Fibroblast of peridontal ligament (primary cell): Measurements from ENCODE around the gene SMIM33.
"Not testable (repeated sequence)": the region's sequence is repeated elsewhere in the genome, so short reads cannot be mapped to it uniquely, and the experiment has no call there.

Experiments used
- DNase-seq: peaks from one replicate; pipeline ENCODE4 v3.0.0-alpha.2; 2010; ENCODE audit errors: extremely low read depth

The SMIM33 gene

DNA sequence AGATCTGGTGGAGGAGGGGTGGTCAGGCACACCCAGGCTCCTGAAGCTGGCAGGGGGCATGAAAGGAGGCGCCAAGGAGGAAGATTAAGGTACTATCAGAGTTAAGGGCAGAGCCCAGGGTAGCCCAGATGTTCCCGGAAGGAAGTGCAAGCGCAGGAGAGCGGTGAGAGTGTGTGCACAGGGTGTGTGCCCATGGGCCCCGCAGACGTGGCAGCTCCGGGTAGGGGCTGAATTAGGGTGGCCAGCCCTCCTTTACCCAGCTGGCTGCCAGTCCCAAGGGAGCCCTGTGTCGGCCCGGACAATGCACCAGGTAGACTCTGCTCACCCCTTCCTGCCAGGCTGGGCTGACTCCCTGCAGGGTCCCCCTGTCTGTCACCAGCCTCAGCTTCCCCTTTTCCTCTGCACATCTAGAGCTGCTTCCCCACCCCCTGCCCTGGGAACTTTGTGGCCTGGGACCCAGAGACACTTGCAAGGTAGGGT is at the start of gene SMIM33:
TSS of gene SMIM33 (plus strand) at position 184 of the 480 bp plus-strand sequence. CDS start at position 302, 118 bp downstream.
- DNase-seq, result no peak

DNA sequence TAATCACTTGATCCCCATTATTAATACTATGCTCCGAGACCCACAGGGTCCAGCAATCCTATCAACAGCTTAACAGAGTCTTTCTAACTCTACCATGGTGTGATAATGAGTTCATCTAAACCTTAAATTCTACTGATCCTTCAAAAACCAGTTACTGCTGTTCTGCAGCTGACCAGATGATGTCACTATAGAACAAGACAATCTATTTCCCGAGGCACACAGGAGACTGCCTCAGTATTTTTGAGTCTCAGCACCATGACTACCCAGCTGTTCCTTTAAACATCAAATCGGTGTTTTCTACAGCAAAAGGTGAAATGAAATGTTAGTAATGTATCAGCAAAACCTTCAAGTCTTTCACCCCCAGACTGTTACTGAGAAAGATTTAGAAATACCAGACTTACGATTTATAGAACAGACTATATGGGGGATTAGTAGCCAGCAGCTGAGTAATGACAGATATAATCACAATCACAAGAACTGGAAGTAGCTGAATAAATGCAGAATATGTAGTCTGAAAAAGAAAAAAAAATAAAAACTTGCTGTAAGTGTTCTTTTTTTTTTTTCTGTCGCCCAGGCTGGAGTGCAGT is 48.4 kb upstream of the SMIM33 start:
- DNase-seq, result peak; percentile 84

- DNase-seq, result no peak
These were observed 45.3 kb upstream of the SMIM33 start for GRCh38 chr5:139425497-139425896.

DNA sequence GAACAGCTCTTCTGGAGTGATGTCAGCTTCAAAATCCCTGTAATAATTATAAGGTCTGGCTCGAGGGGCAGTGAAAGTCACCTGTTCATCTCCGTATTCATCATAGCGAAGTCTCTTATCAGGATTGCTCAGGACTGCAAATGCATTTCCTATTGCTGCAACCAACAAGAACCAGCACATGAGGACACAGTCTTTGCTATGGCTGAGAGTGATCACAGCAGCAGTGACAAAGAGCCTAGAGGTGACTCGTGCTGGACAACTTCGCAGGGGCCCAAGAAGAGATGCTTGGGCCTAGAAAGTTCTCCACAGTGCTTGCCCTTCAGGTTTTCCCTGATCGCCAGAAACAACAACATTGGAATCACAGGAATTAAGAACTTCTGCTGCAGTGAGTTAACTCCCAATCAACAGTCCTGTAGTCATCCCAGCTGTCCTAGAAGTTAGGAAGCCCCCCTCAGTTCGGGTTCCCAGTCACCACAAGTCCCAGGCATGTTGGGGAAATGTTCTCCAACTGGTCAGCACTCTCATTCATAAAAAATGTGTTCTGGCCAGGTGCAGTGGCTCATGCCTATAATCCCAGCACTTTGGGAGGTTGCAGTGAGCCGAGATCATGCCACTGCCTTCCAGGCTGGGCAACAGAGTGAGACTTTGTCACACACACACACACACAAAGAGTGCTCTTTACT is 44.5 kb upstream of the SMIM33 start:
- DNase-seq, result peak; percentile 83

- DNase-seq, result no peak
These were observed 40.8 kb upstream of the SMIM33 start for GRCh38 chr5:139430015-139430414.

DNA sequence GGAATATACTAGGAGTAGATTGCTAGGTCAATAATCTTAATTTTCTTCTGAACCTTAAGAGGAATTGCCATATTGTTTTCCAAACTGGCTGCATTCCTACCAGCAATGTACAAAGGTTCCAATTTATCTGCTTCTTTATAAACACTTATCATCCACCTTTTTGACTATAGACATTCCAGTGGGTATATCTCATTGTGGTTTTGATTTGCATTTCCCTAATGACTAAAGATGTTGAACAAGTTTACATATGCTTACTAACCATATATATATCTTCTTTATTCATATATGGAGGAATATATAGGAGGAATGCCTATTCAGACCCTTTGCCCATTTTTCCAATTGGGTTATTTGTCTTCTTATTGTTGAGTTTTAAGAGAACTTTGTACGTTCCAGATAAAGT is 39.1 kb upstream of the SMIM33 start:
- DNase-seq, result no peak

GRCh38 chr5:139435676-139436075 is 35.1 kb upstream of the SMIM33 start:
- no peak for DNase-seq

- DNase-seq, result no peak
These were observed 32.1 kb upstream of the SMIM33 start for GRCh38 chr5:139438707-139439012.

DNA sequence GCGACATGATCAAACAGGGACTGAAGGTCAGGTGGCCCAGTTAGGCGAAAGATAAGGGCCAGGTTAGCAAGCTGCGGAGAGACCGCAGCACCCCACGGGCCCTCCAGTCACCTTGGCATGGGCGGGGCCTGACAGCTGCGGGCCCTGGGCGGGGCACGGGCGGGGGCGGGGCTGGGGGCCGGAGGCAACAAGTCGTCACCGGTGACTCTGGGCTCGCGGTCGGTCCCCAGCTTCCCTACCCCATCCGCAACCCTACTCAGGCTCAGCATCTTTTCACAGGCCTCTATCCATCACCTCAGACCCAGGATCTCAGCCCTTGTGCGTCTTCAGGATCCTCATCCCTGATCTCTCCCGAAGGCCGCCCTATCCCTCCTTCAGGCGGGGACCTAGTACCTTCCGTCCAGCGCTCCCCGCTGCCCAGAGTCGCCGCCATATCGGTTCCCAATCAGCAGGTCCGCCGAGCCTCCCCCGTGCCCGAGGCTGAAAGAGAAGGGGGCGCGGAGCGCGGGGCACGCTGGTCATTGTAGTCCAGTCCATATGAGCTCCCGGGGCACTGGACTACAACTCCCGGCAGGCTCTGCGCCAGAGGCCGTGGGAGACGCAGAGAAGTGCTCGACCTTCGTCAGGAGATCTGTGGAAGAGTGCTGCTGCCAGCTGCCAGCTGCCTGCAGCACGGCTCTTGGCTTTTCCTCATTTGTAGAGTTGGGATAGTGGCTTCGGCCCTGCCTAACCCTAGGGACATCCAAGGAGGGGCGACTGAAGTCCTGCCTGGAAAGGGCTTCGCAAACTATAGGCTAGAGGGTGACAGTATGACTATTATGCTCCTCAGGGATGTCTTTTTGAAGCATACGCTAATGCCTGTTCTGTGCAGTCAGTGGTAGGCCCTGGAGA is 31.5 kb upstream of the SMIM33 start, which contains the start of gene DNAJC18:
TSS of gene DNAJC18 (minus strand) at position 513 of the 891 bp plus-strand sequence. CDS start at position 433, 80 bp downstream.
- peak; percentile 88 for DNase-seq

DNA sequence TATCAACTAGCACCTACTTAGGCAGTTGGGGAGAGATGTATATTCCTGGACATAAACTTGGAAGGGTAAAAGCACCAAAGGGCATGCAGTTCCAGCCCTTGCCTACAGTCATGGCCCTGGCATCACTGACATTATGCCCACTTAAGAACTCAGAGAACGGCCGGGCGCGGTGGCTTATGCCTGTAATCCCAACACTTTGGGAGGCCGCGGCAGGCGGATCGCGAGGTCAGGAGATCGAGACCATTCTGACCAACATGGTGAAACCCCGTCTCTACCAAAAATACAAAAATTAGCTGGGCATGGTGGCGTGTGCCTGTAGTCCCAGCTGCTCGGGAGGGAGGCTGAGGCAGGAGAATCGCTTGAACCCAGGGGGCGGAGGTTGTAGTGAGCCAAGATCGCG is 30.4 kb upstream of the SMIM33 start:
- DNase-seq, result not testable (repeated sequence)

DNA sequence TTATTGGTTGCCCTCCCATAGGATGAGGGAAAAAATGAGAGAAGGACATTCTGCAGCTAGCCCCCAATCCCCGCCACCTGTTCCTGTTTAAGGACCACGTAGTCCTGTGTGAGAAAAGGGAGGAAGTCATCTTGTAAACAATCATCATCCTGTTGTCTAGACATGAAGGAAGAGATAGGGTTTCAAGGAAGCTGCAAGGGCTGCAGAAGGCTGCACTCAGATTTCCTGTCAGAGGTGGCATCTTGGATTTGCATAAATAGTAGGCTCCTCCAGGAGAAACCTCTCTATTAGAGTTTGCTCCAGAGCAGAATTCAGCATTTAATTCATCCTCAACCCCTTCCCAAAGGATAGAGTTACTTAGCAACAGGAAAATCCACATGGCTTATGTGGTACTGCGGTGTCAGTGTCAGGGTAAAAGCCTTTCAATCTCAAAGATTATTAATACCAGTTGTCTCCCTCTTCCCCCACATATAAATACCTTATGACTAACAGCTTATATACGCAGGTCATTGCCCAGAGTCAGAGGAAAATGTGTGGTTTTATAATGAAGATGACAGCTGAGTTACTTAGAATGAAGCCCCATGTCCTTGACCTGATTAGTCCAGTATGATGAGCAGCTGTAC is 26.9 kb upstream of the SMIM33 start:
- DNase-seq, result peak; percentile 75

- DNase-seq, result peak; percentile 40
These were observed 25.3 kb upstream of the SMIM33 start for GRCh38 chr5:139445325-139446170.

DNA sequence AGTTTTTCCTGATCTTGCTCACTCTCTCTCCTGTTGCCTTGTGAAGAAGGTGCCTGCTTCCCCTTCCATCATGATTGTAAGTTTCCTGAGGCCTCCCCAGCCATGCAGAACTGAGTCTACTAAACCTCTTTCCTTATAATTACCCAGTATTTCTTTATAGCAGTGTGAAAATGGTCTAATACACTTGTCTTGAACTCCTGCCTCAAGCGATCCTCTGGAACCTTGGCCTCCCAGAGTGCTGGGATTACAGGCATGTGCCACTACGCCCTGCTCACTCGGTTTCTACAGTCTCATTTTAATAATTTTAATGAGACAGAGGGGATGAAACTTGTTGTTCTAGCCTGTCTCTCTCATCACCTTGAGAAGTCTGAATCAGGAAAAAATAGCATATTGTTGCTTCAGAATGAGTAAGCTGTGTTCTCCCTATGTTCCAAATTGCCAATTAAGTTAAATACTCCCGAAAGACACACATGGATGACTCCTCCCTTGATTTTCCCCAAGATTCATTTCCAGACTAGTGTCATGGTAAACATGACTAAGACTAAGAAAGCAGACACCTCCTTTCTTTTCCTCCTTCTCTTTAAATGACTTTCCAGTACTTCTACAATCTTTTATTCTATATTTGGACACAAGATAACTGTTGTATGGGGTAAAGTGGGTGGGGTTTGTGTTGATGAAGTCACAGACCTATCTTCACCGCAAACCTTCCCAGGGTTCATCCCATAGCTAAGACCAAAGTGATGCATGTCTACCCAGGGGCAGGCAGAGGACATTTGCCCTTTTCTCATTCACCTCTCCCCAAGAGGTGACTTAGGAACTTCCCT is 23.6 kb upstream of the SMIM33 start:
- peak; percentile 44 for DNase-seq

- no peak for DNase-seq
These were observed 19.6 kb upstream of the SMIM33 start for GRCh38 chr5:139451176-139451575.

DNA sequence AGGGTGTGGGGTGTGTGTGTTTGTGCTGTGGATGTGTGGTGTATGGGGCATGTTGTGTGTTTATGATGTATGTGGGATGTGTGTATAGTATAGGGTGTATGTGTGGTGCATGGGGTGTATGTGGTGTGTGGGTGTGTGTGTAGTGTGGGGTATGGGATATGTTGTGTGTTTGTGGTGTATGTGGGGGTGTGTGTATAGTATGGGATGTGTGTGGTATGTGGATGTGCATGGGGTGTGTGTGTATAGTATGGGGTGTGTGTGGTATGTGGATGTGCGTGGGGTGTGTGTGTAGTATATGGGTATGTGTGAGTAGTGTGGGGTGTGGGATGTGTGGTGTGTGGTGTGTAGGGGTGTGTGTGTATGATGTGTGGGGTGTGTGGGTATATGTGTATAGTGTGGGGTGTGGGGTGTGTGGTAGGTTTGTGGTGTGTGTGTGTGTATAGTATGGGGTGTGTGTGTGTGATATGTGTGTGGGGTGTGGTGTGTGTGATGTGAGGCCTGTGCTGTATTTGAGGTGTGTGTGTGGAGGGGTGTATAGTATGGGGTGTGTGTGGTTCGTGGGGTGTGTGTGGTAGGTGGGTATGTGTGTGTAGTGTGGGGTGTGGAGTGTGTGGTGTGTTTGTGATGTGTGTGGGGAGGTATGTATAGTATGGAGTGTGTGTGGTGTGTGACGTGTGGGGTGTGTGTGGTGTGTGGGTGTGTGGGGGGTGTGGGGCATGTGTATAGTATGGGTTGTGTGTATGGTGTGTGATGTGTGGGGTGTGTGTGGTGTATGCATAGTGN is 18.7 kb upstream of the SMIM33 start:
- DNase-seq, result no peak

DNA sequence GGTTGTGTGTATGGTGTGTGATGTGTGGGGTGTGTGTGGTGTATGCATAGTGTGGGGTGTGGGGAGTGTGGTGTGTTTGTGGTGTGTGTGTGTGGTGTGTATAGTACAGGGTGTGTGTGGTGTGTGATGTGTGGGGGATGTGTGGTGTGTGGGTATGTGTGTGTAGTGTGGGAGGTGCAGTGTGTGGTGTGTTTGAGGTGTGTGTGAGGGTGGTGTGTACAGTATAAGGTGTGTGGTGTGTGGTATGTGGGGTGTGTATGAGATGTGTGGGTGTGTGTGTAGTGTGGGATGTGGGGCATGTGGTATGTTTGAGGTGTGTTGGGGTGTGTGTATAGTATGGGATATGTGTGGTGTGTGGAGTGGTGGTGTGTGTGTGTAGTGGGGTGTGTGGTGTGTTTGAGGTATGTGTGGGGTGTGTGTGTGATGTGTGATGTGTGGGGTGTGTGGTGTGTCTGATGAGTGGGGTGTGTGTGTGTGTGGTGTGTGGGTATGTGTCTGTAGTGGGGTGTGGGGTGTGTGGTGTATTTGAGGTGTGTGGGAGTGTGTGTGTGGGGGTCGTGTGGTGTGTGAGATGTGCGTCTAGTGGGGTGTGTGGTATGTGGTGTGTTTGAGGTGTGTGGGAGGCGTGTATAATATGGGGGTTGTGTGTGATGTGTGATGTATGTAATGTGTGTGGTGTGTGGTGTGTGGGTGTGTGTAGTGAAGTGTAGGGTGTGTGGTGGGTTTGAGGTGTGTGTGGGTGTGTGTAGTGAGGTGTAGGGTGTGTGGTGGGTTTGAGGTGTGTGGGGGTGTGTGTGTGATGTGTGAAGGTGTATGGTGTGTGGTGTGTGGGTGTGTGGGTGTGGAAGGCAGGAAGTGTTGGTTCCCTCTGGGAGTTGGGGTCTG is 16.9 kb upstream of the SMIM33 start:
- DNase-seq, result no peak

- no peak for DNase-seq
These were observed 16.1 kb upstream of the SMIM33 start for GRCh38 chr5:139454568-139455290.

DNA sequence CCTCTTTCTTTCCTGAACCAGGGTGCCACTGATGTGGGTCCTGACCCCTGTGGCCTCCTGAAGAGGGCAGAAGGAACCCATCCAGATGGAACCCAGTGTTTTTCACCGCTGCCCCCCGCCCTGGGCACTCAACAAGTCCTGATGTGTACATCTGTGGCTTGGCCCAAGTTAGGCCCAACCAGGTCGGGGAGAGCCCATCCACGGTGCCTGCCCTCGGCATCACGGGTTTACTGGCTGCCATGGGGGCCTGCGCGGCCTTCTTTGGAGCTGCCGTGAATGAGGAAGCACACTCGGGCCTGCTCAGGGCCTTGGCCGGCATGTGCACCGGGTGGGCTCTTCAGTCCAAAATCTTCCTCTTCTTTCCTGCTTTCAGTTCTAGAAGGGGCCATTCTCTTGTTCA is 14.0 kb upstream of the SMIM33 start:
- DNase-seq, result no peak
